ENCODE measurements around the gene SLC6A5. TPM values are rescaled to one million over a fixed set of nuclear protein-coding genes. Genes with fewer than 3 reads are reported as not detected.

SLC6A5 gene
- total RNA-seq, 6 experiments from 2014 or later = not detected

DNA sequence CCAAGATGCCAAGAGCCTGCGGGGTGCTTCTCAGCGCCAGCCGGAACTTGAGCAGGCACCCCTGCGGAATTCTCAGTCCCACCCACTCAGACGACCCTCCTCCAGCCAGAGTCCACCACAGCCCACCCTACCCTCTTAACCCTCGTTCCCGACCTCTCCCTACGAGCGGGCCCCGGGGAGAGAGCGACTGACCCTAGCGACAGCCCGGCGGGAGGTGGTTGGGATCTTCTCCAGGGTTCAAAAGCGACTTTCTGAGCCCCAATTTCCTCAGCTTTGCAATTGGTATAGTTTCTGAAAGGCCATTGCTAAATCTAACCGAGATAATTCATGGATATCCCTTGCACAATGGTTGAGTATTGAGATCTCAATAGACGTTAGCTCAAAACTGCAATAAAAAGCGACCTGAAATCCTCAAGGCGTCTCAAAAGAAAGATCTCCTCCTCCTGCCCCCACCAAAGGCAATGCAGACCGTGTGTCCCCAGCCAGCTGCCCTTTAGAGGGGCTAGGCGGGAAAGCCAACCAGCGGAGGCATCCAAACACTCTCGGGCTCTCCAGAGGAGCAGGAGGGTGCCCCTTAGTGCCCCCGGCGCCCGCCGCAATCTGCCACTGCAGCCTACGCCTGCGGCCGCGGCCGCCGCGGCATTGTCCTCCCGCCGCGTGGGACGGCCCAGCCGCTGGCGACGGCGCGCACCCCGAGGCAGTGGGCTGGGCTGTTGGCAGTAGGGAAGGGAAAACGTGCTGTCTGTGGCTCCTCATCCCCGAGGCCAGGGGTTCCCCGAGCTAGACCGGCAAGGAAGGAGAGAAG, 1.5 kb upstream of the SLC6A5 start:
- Mint-ChIP-seq H3K4me3 (no peak overlapping the region), H3K9me3 (no peaks in the 10 kb centered on the region; the same call in 1 of the 2 replicates), H3K4me1 (ENCODE audit: low read depth) (no peaks in the 10 kb centered on the region), H3K27me3 (ENCODE audit: insufficient read depth) (peaks cover 51% of the 10 kb centered on the region), H3K27ac (no peak overlapping the region), H3K36me3 (ENCODE audit: low read depth) (no peaks in the 10 kb centered on the region)
- DNase-seq = no peak
- TF ChIP-seq, protein P1, sequence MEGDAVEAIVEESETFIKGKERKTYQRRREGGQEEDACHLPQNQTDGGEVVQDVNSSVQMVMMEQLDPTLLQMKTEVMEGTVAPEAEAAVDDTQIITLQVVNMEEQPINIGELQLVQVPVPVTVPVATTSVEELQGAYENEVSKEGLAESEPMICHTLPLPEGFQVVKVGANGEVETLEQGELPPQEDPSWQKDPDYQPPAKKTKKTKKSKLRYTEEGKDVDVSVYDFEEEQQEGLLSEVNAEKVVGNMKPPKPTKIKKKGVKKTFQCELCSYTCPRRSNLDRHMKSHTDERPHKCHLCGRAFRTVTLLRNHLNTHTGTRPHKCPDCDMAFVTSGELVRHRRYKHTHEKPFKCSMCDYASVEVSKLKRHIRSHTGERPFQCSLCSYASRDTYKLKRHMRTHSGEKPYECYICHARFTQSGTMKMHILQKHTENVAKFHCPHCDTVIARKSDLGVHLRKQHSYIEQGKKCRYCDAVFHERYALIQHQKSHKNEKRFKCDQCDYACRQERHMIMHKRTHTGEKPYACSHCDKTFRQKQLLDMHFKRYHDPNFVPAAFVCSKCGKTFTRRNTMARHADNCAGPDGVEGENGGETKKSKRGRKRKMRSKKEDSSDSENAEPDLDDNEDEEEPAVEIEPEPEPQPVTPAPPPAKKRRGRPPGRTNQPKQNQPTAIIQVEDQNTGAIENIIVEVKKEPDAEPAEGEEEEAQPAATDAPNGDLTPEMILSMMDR (IDR thresholded peaks at IDR 0.05) = no peak

DNA sequence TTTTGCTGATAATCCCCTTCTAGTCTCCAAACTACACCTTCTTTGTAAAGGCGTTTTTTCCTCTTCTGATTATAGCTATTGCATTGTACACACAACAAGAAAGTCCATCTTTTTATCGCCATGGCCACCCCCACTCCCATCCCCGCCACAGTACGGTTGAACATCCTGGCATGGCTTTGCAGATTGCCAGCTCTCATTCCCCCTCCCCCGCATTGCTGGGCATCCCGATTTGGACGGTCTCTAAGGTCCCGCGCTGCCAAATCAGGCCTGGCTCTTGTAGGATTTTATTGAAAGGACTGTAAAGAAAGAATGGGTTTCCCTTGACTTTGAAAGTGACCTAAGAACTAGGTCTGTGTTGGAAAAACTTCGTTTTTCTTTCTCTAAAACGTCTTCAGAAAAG, 916 bp upstream of the SLC6A5 start:
- peaks cover 56% of the 10 kb centered on the region for H3K27me3 Mint-ChIP-seq (ENCODE audit: insufficient read depth)
- no peaks in the 10 kb centered on the region for H3K36me3 Mint-ChIP-seq (ENCODE audit: low read depth)
- no peak overlapping the region for H3K27ac Mint-ChIP-seq
- H3K4me1 Mint-ChIP-seq (ENCODE audit: low read depth) = no peaks in the 10 kb centered on the region
- H3K4me3 Mint-ChIP-seq = no peak overlapping the region
- DNase-seq = no peak
- TF ChIP-seq, protein P1 (IDR thresholded peaks at IDR 0.05) = no peak
- H3K9me3 Mint-ChIP-seq = no peaks in the 10 kb centered on the region; the same call in 1 of the 2 replicates

DNA sequence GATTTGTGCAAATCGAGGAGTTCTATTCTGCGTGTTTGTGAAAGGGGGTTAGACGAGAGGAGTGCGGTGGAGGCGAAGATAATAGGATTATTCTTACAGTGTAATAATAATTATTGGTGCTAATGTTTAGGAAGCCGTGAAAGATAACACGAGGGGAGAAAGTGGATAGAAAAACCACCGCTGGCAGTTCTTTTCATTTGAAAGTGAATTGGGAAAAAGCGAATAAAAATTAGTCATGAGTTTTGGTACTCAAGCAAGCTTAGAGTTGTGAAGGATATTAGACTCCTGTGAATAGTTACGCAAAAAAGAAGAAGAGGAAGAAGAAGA, 575 bp downstream of the SLC6A5 start:
- H3K27me3 Mint-ChIP-seq (ENCODE audit: insufficient read depth) = peaks cover 65% of the 10 kb centered on the region
- H3K4me3 Mint-ChIP-seq = no peak overlapping the region
- no peak overlapping the region for H3K27ac Mint-ChIP-seq
- TF ChIP-seq, protein P1 (IDR thresholded peaks at IDR 0.05) = no peak
- DNase-seq = no peak
- H3K36me3 Mint-ChIP-seq (ENCODE audit: low read depth) = no peaks in the 10 kb centered on the region
- H3K9me3 Mint-ChIP-seq = no peaks in the 10 kb centered on the region; the same call in 1 of the 2 replicates
- H3K4me1 Mint-ChIP-seq (ENCODE audit: low read depth) = no peaks in the 10 kb centered on the region

DNA sequence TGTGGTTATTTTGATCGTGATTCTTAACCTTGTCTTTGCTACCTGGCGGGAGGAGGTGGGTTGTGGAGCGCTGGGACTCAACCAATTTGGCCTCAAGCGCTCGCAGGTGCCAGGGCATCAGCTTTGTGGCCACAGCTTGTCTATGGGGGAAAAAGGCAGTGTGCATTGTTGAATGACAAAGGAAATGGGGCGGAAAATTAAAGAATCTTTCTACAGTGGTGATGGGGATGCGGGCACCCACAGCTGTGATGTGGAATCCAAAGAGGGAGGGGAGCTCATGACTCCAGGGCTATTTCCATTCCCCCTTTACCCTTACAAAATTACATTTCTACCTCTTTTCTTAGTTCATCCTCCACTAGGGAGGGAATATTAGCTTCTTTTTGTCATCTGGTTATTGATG, 1.1 kb downstream of the SLC6A5 start:
- no peaks in the 10 kb centered on the region for H3K4me1 Mint-ChIP-seq (ENCODE audit: low read depth)
- H3K36me3 Mint-ChIP-seq (ENCODE audit: low read depth) = no peaks in the 10 kb centered on the region
- H3K27ac Mint-ChIP-seq = no peak overlapping the region
- H3K4me3 Mint-ChIP-seq = no peak overlapping the region
- TF ChIP-seq, protein P1 (IDR thresholded peaks at IDR 0.05) = no peak
- peaks cover 69% of the 10 kb centered on the region for H3K27me3 Mint-ChIP-seq (ENCODE audit: insufficient read depth)
- no peaks in the 10 kb centered on the region; the same call in 1 of the 2 replicates for H3K9me3 Mint-ChIP-seq
- no peak for DNase-seq

GRCh38 chr11:20601221-20601914, 2.0 kb downstream of the SLC6A5 start:
- TF ChIP-seq, protein P1 (IDR thresholded peaks at IDR 0.05) = no peak
- Mint-ChIP-seq H3K36me3 (ENCODE audit: low read depth) (no peaks in the 10 kb centered on the region), H3K9me3 (no peaks in the 10 kb centered on the region; the same call in 1 of the 2 replicates), H3K27me3 (ENCODE audit: insufficient read depth) (peaks cover 71% of the 10 kb centered on the region), H3K4me1 (ENCODE audit: low read depth) (no peaks in the 10 kb centered on the region), H3K27ac (no peak overlapping the region), H3K4me3 (no peak overlapping the region)
- no peak for DNase-seq
